Ascending aorta (tissue), 2 donors: Measurements from ENCODE around the gene HASPIN. TPM values are rescaled to one million over a fixed set of nuclear protein-coding genes. Genes with fewer than 3 reads are reported as not detected.

Source experiments
- DNase-seq, 2 donors: peaks; one replicate each; pipeline ENCODE4 v3.0.0-alpha.2; 2019; ENCODE audit warnings: low spot score in 2 of 2
- H3K27ac ChIP-seq, 2 donors: fragments of 200-600 bp; sonication (generic); one replicate each; pipeline ENCODE4 v1.5.1; 2016 to 2017; ENCODE audit warnings: mild to moderate bottlenecking in 1 of 2
- H3K27me3 ChIP-seq: fragments of 200-600 bp; sonication (generic); one replicate; pipeline ENCODE4 v1.5.1; 2017
- H3K36me3 ChIP-seq, 2 donors: fragments of 200-600 bp; sonication (generic); one replicate each; pipeline ENCODE4 v1.5.1; 2016
- H3K4me1 ChIP-seq, 2 donors: fragments of 200-600 bp; sonication (generic); one replicate each; pipeline ENCODE4 v1.5.1; 2016 to 2017; ENCODE audit warnings: mild to moderate bottlenecking in 1 of 2
- H3K4me3 ChIP-seq, 2 donors: fragments of 200-600 bp; sonication (generic); one replicate each; pipeline ENCODE4 v1.5.1; 2016 to 2017; ENCODE audit warnings: mild to moderate bottlenecking in 1 of 2
- H3K9me3 ChIP-seq, 2 donors: fragments of 200-600 bp; sonication (generic); one replicate each; pipeline ENCODE4 v1.5.1; 2016
- CTCF ChIP-seq, 3 experiments: fragments of 200-600 bp in 2 of 3; fragments of 450-650 bp in 1 of 3; sonication (generic) in 2 of 3; IDR thresholded peaks; one replicate each; pipeline ENCODE4 v1.5.1; 2016 to 2019; ENCODE audit warnings: antibody characterized with exemption in 3 of 3, mild to moderate bottlenecking in 1 of 3, moderate library complexity in 1 of 3
- intact Hi-C: fragments of 100-400 bp; cut with DNase I; formaldehyde crosslinking; loops from one replicate; pipeline ENCODE4 v1.15.1; 2023
- total RNA-seq: library from RNA; depleted of rRNA; stranded (reverse); fragments of >200 nt; gene quantifications from one replicate; pipeline ENCODE4 v1.1.0, GENCODE V29; 2016

The HASPIN gene
- total RNA-seq, 1 donor from 2014 or later = 2.7 TPM

- intact Hi-C loops = no loop called here
- no peak overlapping the region for H3K4me3 ChIP-seq
- H3K9me3 ChIP-seq = no peaks in the 10 kb centered on the region
- no peak for DNase-seq
- no peaks in the 10 kb centered on the region for H3K27me3 ChIP-seq
- TF ChIP-seq CTCF (IDR thresholded peaks at IDR 0.05) = no peak
- H3K36me3 ChIP-seq = no peaks in the 10 kb centered on the region
- no peak overlapping the region for H3K27ac ChIP-seq
- H3K4me1 ChIP-seq = no peaks in the 10 kb centered on the region
Observed at GRCh38 chr17:3688852-3689261, 34.8 kb upstream of the HASPIN start.

DNA sequence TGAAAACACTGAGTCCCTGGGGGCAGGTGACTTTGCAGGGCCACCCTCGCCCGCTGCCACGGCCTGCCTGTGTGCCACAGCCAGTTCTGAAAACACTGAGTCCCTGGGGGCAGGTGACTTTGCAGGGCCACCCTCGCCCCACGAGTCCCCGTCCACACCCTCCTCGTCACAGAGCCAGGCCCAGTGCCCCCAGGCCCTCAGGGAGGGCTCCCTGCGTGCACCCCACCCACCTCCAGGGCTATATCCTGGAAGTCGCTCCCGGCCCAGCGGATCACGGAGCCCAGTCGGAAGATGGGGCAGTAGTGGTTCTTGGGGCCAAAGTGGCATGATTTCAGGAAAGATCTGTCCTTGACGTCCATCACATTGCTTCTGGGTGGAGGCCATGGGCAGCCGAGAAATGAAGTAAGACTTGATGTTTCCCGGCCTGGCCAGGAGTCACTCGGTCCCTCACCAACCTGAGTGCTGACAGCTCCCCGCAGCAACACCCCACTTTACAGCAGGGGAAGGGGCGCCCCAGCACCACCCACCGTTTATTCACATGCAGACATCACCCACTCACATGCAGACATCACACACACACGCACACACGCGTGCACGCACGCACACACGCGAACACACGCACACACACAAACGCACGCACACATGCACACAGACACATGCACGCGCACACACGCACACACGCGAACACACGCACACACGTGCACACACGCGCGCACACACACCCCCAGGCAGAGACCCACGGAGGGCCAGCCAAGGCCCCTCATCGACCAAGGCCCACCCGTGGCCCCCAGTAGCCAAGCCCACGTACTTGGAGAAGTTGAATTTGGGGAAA, 34.2 kb upstream of the HASPIN start:
- TF ChIP-seq CTCF (IDR thresholded peaks at IDR 0.05) = no peak
- Histone ChIP-seq H3K9me3 (no peaks in the 10 kb centered on the region), H3K27me3 (no peaks in the 10 kb centered on the region), H3K36me3 (no peaks in the 10 kb centered on the region), H3K4me1 (no peaks in the 10 kb centered on the region), H3K27ac (no peak overlapping the region), H3K4me3 (no peak overlapping the region)
- intact Hi-C loops = no loop called here
- DNase-seq = no peak

- H3K27ac ChIP-seq = no peak overlapping the region
- peaks cover 7% of the 10 kb centered on the region for H3K27me3 ChIP-seq
- intact Hi-C loops = no loop called here
- H3K36me3 ChIP-seq = no peaks in the 10 kb centered on the region
- DNase-seq = no peak
- H3K4me3 ChIP-seq = no peak overlapping the region
- TF ChIP-seq CTCF (IDR thresholded peaks at IDR 0.05) = no peak
- H3K4me1 ChIP-seq = peaks cover 0 to 2% of the 10 kb centered on the region in 2 donors
- H3K9me3 ChIP-seq = no peaks in the 10 kb centered on the region
Observed at GRCh38 chr17:3690094-3690715, 33.5 kb upstream of the HASPIN start.

DNA sequence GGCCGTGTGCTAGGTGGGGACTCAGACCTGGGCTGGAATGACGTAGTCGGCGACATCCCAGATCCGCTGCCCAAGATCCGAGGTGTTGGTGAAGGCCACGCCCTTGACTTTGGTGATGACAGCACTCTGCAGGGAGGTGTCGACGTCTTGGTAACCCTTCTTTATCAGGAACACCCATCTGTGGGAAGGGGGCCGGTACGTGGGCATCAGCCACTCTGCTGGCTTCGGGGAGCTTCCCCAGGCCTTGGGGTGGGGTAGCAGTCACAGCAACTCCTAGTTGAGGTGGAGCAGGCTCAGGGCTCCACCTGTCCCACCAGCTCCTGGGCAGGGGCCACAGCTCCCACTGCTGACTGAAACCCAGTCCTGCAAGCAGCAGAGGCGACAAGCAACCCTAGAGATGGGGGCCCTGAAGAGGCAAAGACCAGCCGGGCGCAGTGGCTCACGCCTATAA, 32.1 kb upstream of the HASPIN start:
- no peak for TF ChIP-seq CTCF (IDR thresholded peaks at IDR 0.05)
- Histone ChIP-seq H3K4me3 (no peak overlapping the region), H3K9me3 (no peaks in the 10 kb centered on the region), H3K4me1 (peaks cover 5% of the 10 kb centered on the region in 2 donors), H3K27me3 (peaks cover 8% of the 10 kb centered on the region), H3K36me3 (no peaks in the 10 kb centered on the region), H3K27ac (no peak overlapping the region)
- no peak for DNase-seq
- intact Hi-C loops = no loop called here

DNA sequence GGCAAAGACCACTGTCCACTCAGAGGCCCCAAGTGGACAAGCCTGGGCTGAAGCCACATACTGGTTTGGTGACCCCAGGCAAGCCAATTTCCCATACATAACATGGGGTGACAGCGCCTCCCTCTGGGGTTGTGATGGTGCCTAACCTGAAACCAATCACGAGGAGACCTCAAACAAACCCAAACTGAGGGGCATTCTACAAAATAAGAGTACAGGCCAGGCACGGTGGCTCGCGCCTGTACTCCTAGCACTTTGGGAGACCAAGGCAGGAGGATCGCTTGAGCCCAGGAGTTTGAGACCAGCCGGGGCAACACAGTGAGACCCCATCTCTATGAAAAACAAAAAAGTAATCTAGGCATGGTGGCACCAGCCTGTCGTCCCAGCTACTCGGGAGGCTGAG, 31.4 kb upstream of the HASPIN start:
- Histone ChIP-seq H3K27me3 (peaks cover 8% of the 10 kb centered on the region), H3K4me1 (peaks cover 5% of the 10 kb centered on the region in 2 donors), H3K36me3 (no peaks in the 10 kb centered on the region), H3K27ac (no peak overlapping the region), H3K4me3 (no peak overlapping the region), H3K9me3 (no peaks in the 10 kb centered on the region)
- no peak for DNase-seq
- no peak for TF ChIP-seq CTCF (IDR thresholded peaks at IDR 0.05)
- intact Hi-C loops = no loop called here
